GM12878 (cell line): ENCODE measurements around the gene NUDT13. TPM values are rescaled to one million over a fixed set of nuclear protein-coding genes. Genes with fewer than 3 reads are reported as not detected.

Experiments used
- ATAC-seq: fragments of 200-7000 bp; cut with Tn5 transposase; 3 replicates; pipeline ENCODE4 v1.9.1; 2020; ENCODE audit warnings: mild to moderate bottlenecking, moderate library complexity
- BruUV-seq: library from RNA; stranded (reverse); fragments of 400-500 nt; replicated peaks from 2 replicates; lab custom pipeline; 2021; lab: Mats Ljungman, UMichigan
- CTCF ChIA-PET: fragments of 300-600 bp; sonication (Branson Sonifier 250); formaldehyde crosslinking; extraction: SDS; loops from one replicate; lab custom pipeline; 2021; ENCODE audit warnings: inconsistent platforms; lab: Yijun Ruan, JAX
- POLR2A ChIA-PET: fragments of 350-600 bp; formaldehyde crosslinking; extraction: SDS; loops from one replicate; lab custom pipeline; 2021; ENCODE audit warnings: inconsistent platforms; lab: Charles Lee
- RAD21 ChIA-PET: fragments of 300-600 bp; sonication (Branson Sonifier 250); formaldehyde crosslinking; loops from one replicate; lab custom pipeline; 2023; ENCODE audit warnings: antibody characterized with exemption; ENCODE audit not compliant: unreplicated experiment; lab: Charles Lee
- SMC1A ChIA-PET: fragments of 300-600 bp; sonication (Branson Sonifier 250); formaldehyde crosslinking; loops from one replicate; lab custom pipeline; 2023; ENCODE audit not compliant: unreplicated experiment, uncharacterized antibody; lab: Charles Lee
- DNase-seq: peaks from one replicate; pipeline ENCODE4 v3.0.0-alpha.2; 2011; ENCODE audit warnings: low read depth, low spot score
- FAIRE-seq: peaks from 3 replicates; lab custom pipeline; 2011; peaks lifted over from hg19 to GRCh38; lab: Jason Lieb, UNC
- H2AFZ ChIP-seq: 2 replicates; pipeline ENCODE4 v1.6.0; 2011; ENCODE audit warnings: low read depth, low read length, control low read depth; ENCODE audit not compliant: control insufficient read depth
- H3K27ac ChIP-seq: 2 replicates; pipeline ENCODE4 v1.5.1; 2011; ENCODE audit warnings: control low read depth; ENCODE audit not compliant: control insufficient read depth, insufficient read depth
- H3K27me3 ChIP-seq, 2 experiments: replicated peaks in 1 of 2; 2 replicates each; pipeline versions ENCODE4 v1.6.0 to v1.6.1; 2011; ENCODE audit warnings: low read length in 1 of 2; ENCODE audit not compliant: control insufficient read depth in 2 of 2, insufficient read depth in 2 of 2
- H3K36me3 ChIP-seq, 2 experiments: 2 replicates each; pipeline ENCODE4 v1.5.1; 2011; ENCODE audit warnings: low read length in 1 of 2; ENCODE audit not compliant: control insufficient read depth in 2 of 2, insufficient read depth in 2 of 2
- H3K4me1 ChIP-seq: 2 replicates; pipeline ENCODE4 v1.6.1; 2011; ENCODE audit warnings: mild to moderate bottlenecking, low read length, moderate library complexity, mixed read lengths; ENCODE audit not compliant: control insufficient read depth, insufficient read depth
- H3K4me2 ChIP-seq: 2 replicates; pipeline ENCODE4 v1.6.0; 2011; ENCODE audit warnings: control low read depth; ENCODE audit not compliant: control insufficient read depth, insufficient read depth
- H3K4me3 ChIP-seq: fragments of 200-600 bp; sonication (generic); 2 replicates; pipeline ENCODE4 v1.5.1; 2016
- H3K79me2 ChIP-seq: 2 replicates; pipeline ENCODE4 v1.6.0; 2011; ENCODE audit warnings: low read length; ENCODE audit not compliant: control insufficient read depth, insufficient read depth
- H3K9ac ChIP-seq: 2 replicates; pipeline ENCODE4 v1.8.0; 2011; ENCODE audit warnings: low read length, control low read depth, mixed read lengths; ENCODE audit not compliant: control insufficient read depth, insufficient read depth
- H3K9me3 ChIP-seq: replicated peaks from 3 replicates; pipeline ENCODE4 v1.5.1; 2011; ENCODE audit warnings: mild to moderate bottlenecking, low read length; ENCODE audit not compliant: control insufficient read depth, insufficient read depth
- H4K20me1 ChIP-seq: 2 replicates; pipeline ENCODE4 v1.6.0; 2011; ENCODE audit not compliant: control insufficient read depth, insufficient read depth
- CEBPB ChIP-seq, 2 experiments: fragments of 150-350 bp in 1 of 2; IDR thresholded peaks; 2 replicates each; pipeline ENCODE4 v1.6.1; 2012 to 2014; ENCODE audit warnings: low read depth in 2 of 2, low read length in 2 of 2, borderline replicate concordance in 1 of 2, inconsistent platforms in 1 of 2
- CHD4 ChIP-seq: fragments of 200-600 bp; sonication (generic); IDR thresholded peaks from 2 replicates; pipeline ENCODE4 v1.6.1; 2016; ENCODE audit warnings: mild to moderate bottlenecking
- MEF2B ChIP-seq: fragments of 450-650 bp; IDR thresholded peaks from 2 replicates; pipeline ENCODE4 v1.6.1; 2018; ENCODE audit warnings: mild to moderate bottlenecking, moderate library complexity; ENCODE audit not compliant: partially characterized antibody, poor library complexity, severe bottlenecking
- NR2C2 ChIP-seq: IDR thresholded peaks from 2 replicates; pipeline ENCODE4 v1.6.1; 2011; ENCODE audit warnings: borderline replicate concordance, low read depth; ENCODE audit not compliant: control insufficient read depth, insufficient read length
- PAX8 ChIP-seq: fragments of 450-650 bp; IDR thresholded peaks from 2 replicates; pipeline ENCODE4 v1.6.1; 2017; ENCODE audit warnings: mild to moderate bottlenecking, moderate library complexity
- RAD51 ChIP-seq: fragments of 450-650 bp; IDR thresholded peaks from 2 replicates; pipeline ENCODE4 v1.6.1; 2016; ENCODE audit warnings: moderate library complexity, mild to moderate bottlenecking, inconsistent platforms
- SIX5 ChIP-seq: IDR thresholded peaks from 2 replicates; pipeline ENCODE4 v1.6.1; 2011; ENCODE audit warnings: mild to moderate bottlenecking, low read depth, low read length, moderate library complexity; ENCODE audit not compliant: severe bottlenecking
- TCF7 ChIP-seq: IDR thresholded peaks from 2 replicates; pipeline ENCODE4 v1.6.1; 2014; ENCODE audit warnings: antibody characterized with exemption, borderline replicate concordance
- ZNF274 ChIP-seq: IDR thresholded peaks from one replicate; pipeline ENCODE4 v1.8.0; 2011; ENCODE audit not compliant: insufficient read length, insufficient read depth
- WGBS: methylation state at CpG from one replicate; pipeline ENCODE4 v1.1.6; 2016; ENCODE audit warnings: low lambda C conversion rate; ENCODE audit not compliant: insufficient replicate concordance, insufficient coverage; ENCODE audit errors: missing lambda C conversion rate; 5-methylcytosine and 5-hydroxymethylcytosine counted together
- in situ Hi-C: fragments of 300-500 bp; cut with MboI; formaldehyde crosslinking; loops from 9 replicates; pipeline ENCODE4 v1.14.3; 2018; ENCODE audit warnings: mixed read lengths
- intact Hi-C: fragments of 100-400 bp; cut with micrococcal nuclease; formaldehyde crosslinking; loops from one replicate; pipeline ENCODE4 v1.14.2; 2022; ENCODE audit not compliant: unreplicated experiment
- polyA plus RNA-seq, 11 experiments: library from polyadenylated mRNA; depleted of rRNA in 4 of 11; unstranded in 6 of 11; stranded (reverse) in 5 of 11; fragments of >200 nt; fragmentation: Nextera tagmentation in 4 of 11; fragmentation: Illumina TruSeq in 1 of 11; extraction: Ambion mirVana in 4 of 11; extraction: Trizol in 1 of 11; gene quantifications; 1 replicate in 1 of 11; 2 replicates in 10 of 11; pipeline versions ENCODE4 v1.2.1 to v1.2.3, GENCODE V29; 2011 to 2016; ENCODE audit warnings: inconsistent platforms in 2 of 11, missing spikeins in 2 of 11, low read depth in 1 of 11
- total RNA-seq, 4 experiments: library from RNA; depleted of rRNA in 3 of 4; stranded (reverse); fragments of >200 nt in 3 of 4; fragmentation: Illumina TruSeq in 1 of 4; extraction: Trizol in 1 of 4; gene quantifications; 2 replicates each; pipeline versions ENCODE4 v1.2.1 to v1.2.3, GENCODE V29; 2013 to 2021
- TF ChIP-seq, protein P1 (sequence below): fragments of 450-650 bp; formaldehyde crosslinking; IDR thresholded peaks from 2 replicates; pipeline ENCODE4 v1.4.0; 2022; ENCODE audit warnings: mild to moderate bottlenecking, moderate library complexity
- TF ChIP-seq, protein P2 (sequence below): fragments of 450-650 bp; IDR thresholded peaks from 2 replicates; pipeline ENCODE4 v1.6.1; 2018; ENCODE audit warnings: mild to moderate bottlenecking, low read depth, moderate library complexity; ENCODE audit not compliant: partially characterized antibody

NUDT13 gene
- total and polyA plus RNA-seq, 10 of the 15 experiments (the other 5 are each of a cell fraction or from before 2014, with no cell fraction given), result 0.72 to 6.1 (median 1.9) TPM

DNA sequence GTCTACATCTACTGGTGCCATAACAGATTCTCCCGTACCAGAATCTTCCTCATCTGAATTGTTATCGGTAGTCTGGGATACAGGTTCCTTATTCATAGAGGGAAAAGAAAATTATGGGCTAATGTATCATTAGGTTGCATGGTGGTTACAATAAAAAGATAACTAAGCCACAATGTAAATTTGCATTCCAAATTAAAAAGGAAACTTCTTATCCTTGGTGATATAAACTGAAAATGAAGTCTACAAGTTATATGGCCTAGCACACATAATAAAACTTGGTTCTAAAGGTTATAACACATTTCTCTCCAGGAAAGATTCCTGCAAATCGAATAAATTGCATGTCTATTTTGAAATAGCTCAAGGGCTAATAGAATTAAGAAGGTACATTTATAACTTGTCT is 24.5 kb downstream of the NUDT13 start:
- H3K9me3 ChIP-seq, result no peaks in the 10 kb centered on the region
- FAIRE-seq (no peak), DNase-seq (no peak), ATAC-seq (no peak)
- CTCF ChIA-PET, result interaction anchor here (0.6 to 3.4 kb wide), 5 partner anchors 24 to 289 kb away, joined by 3 to 11 read pairs (median 4); no protein-coding TSS in a partner anchor
- H3K4me1 ChIP-seq, result peaks cover 4% of the 10 kb centered on the region; the same call in 1 of the 2 replicates
- SMC1A ChIA-PET, result interaction anchor here (0.9 to 2.7 kb wide), 8 partner anchors 10 to 82 kb away, joined by 3 to 14 read pairs (median 5); partner anchors contain the start of gene P4HA1
- no peak overlapping the region for H3K4me3 ChIP-seq
- no peak overlapping the region for H2AFZ ChIP-seq
- no peaks in the 10 kb centered on the region for H3K27me3 ChIP-seq
- BruUV-seq, result no TSS peak
- peaks cover 3 to 33% of the 10 kb centered on the region in 2 experiments; a peak in 3 of 4 replicates for H3K36me3 ChIP-seq
- no peak overlapping the region for H3K27ac ChIP-seq
- WGBS, result 67% methylated on average over 3 of the region's 3 CpGs
- TF ChIP-seq, protein P1, sequence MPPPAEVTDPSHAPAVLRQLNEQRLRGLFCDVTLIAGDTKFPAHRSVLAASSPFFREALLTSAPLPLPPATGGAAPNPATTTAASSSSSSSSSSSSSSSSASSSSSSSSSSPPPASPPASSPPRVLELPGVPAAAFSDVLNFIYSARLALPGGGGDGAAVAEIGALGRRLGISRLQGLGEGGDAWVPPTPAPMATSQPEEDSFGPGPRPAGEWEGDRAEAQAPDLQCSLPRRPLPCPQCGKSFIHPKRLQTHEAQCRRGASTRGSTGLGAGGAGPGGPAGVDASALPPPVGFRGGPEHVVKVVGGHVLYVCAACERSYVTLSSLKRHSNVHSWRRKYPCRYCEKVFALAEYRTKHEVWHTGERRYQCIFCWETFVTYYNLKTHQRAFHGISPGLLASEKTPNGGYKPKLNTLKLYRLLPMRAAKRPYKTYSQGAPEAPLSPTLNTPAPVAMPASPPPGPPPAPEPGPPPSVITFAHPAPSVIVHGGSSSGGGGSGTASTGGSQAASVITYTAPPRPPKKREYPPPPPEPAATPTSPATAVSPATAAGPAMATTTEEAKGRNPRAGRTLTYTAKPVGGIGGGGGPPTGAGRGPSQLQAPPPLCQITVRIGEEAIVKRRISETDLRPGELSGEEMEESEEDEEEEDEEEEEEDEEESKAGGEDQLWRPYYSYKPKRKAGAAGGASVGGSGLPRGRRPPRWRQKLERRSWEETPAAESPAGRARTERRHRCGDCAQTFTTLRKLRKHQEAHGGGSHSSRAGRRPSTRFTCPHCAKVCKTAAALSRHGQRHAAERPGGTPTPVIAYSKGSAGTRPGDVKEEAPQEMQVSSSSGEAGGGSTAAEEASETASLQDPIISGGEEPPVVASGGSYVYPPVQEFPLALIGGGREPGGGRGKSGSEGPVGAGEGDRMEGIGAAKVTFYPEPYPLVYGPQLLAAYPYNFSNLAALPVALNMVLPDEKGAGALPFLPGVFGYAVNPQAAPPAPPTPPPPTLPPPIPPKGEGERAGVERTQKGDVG (CRISPR knock-in tag), result no peak
- no peak for TF ChIP-seq SIX5
- no peak for TF ChIP-seq CEBPB (IDR thresholded peaks at IDR 0.05; ENCODE audit: borderline replicate concordance in 1 of 2, low read depth in 2 of 2, low read length in 2 of 2)
- no peak for TF ChIP-seq NR2C2
- TF ChIP-seq TCF7, result no peak
- TF ChIP-seq PAX8, result no peak
- TF ChIP-seq, protein P2, sequence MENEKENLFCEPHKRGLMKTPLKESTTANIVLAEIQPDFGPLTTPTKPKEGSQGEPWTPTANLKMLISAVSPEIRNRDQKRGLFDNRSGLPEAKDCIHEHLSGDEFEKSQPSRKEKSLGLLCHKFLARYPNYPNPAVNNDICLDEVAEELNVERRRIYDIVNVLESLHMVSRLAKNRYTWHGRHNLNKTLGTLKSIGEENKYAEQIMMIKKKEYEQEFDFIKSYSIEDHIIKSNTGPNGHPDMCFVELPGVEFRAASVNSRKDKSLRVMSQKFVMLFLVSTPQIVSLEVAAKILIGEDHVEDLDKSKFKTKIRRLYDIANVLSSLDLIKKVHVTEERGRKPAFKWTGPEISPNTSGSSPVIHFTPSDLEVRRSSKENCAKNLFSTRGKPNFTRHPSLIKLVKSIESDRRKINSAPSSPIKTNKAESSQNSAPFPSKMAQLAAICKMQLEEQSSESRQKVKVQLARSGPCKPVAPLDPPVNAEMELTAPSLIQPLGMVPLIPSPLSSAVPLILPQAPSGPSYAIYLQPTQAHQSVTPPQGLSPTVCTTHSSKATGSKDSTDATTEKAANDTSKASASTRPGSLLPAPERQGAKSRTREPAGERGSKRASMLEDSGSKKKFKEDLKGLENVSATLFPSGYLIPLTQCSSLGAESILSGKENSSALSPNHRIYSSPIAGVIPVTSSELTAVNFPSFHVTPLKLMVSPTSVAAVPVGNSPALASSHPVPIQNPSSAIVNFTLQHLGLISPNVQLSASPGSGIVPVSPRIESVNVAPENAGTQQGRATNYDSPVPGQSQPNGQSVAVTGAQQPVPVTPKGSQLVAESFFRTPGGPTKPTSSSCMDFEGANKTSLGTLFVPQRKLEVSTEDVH, result no peak
- TF ChIP-seq ZNF274, result no peak
- no peak for TF ChIP-seq CHD4
- no peak for TF ChIP-seq RAD51
- TF ChIP-seq MEF2B, result no peak
- POLR2A ChIA-PET, result interaction anchor here (0.7 to 2.1 kb wide), 2 partner anchors 34 to 39 kb away, joined by 3 to 9 read pairs; partner anchors contain the start of gene P4HA1
- RAD21 ChIA-PET, result interaction anchor here (1.3 kb wide), 1 partner anchor 40 kb away, joined by 4 read pairs; no protein-coding TSS in a partner anchor
- intact Hi-C loops, result no loop called here
- no peak overlapping the region for H3K9ac ChIP-seq
- no peaks in the 10 kb centered on the region for H4K20me1 ChIP-seq
- H3K79me2 ChIP-seq, result no peaks in the 10 kb centered on the region
- no peak overlapping the region for H3K4me2 ChIP-seq
- in situ Hi-C loops, result no loop called here
